SJCRH30 (cell line): ENCODE data around the gene ALDOA. TPM values are rescaled to one million over a fixed set of nuclear protein-coding genes. Genes with fewer than 3 reads are reported as not detected.
"Not testable (repeated sequence)": the region's sequence is repeated elsewhere in the genome, so short reads cannot be mapped to it uniquely, and the experiment has no call there.

Experiments
- DNase-seq, 2 experiments: peaks; one replicate each; pipeline ENCODE4 v3.0.0-alpha.2; 2015 to 2020
- H3K27ac ChIP-seq: fragments of 250-450 bp; sonication (Bioruptor Pico); 2 replicates; pipeline ENCODE4 v1.5.1; 2020; ENCODE audit warnings: mild to moderate bottlenecking, moderate library complexity
- H3K27me3 ChIP-seq: fragments of 250-450 bp; sonication (Bioruptor Pico); 2 replicates; pipeline ENCODE4 v1.5.1; 2020; ENCODE audit warnings: mild to moderate bottlenecking, moderate library complexity
- H3K36me3 ChIP-seq: fragments of 250-450 bp; sonication (Bioruptor Pico); 2 replicates; pipeline ENCODE4 v1.5.1; 2020; ENCODE audit warnings: mild to moderate bottlenecking, moderate library complexity
- H3K4me1 ChIP-seq: fragments of 250-450 bp; sonication (Bioruptor Pico); 2 replicates; pipeline ENCODE4 v1.5.1; 2020; ENCODE audit warnings: mild to moderate bottlenecking, moderate library complexity
- H3K4me3 ChIP-seq: fragments of 250-450 bp; sonication (Bioruptor Pico); 2 replicates; pipeline ENCODE4 v1.5.1; 2020; ENCODE audit warnings: mild to moderate bottlenecking, moderate library complexity
- H3K9me3 ChIP-seq: fragments of 250-450 bp; sonication (Bioruptor Pico); replicated peaks from 2 replicates; pipeline ENCODE4 v1.5.1; 2020; ENCODE audit warnings: mild to moderate bottlenecking, moderate library complexity
- total RNA-seq: library from RNA; depleted of rRNA; stranded (reverse); fragments of >200 nt; shearing (Covaris generic); gene quantifications from 2 replicates; pipeline ENCODE4 v1.2.3, GENCODE V29; 2014

The ALDOA gene
- total RNA-seq, 1 experiment from 2014 or later = 646 TPM

DNA sequence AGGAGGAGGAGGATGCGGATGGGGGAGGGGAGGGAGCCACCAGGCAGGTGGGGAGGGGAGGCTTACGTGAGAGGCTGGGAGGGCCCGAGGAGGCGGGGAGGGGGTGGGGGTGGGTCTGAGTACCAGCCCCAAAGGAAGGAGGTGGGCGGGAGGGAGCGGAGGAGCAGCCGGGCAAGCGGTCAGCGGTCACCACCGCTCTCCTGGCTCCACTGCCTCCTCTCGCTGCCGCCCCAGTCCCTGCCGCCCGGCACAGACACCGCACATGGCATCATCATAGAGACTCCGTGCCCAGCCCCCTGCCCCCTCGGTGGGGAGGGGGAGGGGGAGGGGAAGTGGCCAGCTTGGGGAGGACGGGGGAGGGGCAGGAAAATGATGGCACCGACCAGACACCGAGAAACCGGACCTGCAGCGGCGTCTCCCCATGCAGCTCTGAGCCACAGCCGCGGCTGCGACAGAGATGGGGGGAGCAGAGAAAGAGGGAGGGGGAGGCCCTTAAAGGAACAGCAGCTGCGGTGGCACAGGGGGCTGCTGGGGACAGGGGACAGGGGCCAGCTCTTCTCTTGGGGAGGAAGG, 34.6 kb upstream of the ALDOA start, which contains the start of gene TLCD3B:
TLCD3B (minus strand) TSS at position 431 of the 573 bp plus-strand sequence. CDS start 744 bp downstream, outside the sequence.
- peaks cover 6% of the 10 kb centered on the region; the same call in 1 of the 2 replicates for H3K27me3 ChIP-seq
- H3K4me3 ChIP-seq = peak within 1 kb of the TSS; percentile 22; the same call in 1 of the 2 replicates
- H3K36me3 ChIP-seq = no peaks in the 10 kb centered on the region
- H3K27ac ChIP-seq = no peak within 1 kb of the TSS
- H3K4me1 ChIP-seq = peaks cover 18% of the 10 kb centered on the region
- H3K9me3 ChIP-seq = no peaks in the 10 kb centered on the region
- no peak for DNase-seq

DNA sequence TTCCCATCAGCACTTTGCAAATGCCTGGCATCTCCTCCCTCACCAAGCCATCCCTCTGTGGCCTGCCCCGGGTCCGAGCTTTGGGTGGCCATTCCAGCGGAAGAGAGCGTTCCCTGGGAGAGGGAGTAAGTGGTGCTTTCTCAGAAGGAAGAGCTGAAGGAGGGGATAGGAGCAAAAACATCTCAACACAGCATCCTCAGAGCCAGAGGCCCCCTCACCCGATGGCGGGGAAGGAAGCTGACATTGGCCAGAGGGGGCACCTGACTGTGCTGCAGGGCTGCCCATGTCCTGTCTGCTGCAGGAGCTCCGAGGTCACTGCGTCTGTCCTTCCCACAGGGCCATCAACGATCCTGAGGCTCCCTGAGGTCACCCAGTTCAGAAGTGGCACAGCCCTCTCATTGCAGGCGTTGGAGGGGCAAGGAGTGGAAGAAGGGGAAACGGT, 34.1 kb upstream of the ALDOA start:
- no peaks in the 10 kb centered on the region for H3K9me3 ChIP-seq
- H3K4me1 ChIP-seq = peaks cover 18% of the 10 kb centered on the region
- DNase-seq = no peak
- no peak overlapping the region for H3K27ac ChIP-seq
- no peaks in the 10 kb centered on the region for H3K36me3 ChIP-seq
- H3K27me3 ChIP-seq = peaks cover 6% of the 10 kb centered on the region; the same call in 1 of the 2 replicates
- peak overlapping the region; percentile 22; the same call in 1 of the 2 replicates for H3K4me3 ChIP-seq

DNA sequence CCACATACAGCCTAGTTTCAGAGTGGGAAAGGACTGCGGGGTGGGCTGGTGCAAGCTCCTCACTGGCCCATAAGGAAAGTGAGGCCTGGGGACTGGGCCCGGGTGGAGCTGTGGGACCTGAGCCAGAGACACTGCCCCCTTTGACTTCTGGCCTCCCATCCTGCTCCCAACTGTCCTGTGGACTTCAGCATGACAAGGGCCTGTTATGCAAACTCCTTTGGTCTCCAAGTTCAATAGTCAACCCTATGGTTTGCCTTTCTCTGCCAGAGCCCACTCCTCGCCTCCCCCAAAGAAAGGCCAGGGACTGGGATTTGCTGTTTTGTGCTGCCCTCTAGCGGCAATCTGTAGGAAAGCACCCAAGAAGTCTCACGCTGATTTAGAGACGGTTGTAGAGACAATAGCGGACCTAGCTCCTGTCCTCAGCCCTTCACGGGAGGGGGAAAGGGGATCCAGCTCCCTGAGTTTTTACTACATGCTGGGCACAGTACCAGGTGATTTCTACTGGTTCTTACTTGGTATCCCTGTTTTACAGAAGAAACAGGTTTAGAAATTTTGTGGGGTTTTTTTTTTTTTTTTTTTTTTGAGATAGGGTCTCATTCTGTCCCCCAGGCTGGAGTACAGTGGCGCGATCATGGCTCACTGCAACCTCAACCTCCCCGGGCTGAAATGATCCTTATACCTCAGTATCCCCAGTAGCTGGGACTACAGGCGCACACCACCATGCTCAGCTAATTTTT, 33.3 kb upstream of the ALDOA start:
- H3K27ac ChIP-seq = no peak overlapping the region
- DNase-seq = peak; percentile 61 to 85

DNA sequence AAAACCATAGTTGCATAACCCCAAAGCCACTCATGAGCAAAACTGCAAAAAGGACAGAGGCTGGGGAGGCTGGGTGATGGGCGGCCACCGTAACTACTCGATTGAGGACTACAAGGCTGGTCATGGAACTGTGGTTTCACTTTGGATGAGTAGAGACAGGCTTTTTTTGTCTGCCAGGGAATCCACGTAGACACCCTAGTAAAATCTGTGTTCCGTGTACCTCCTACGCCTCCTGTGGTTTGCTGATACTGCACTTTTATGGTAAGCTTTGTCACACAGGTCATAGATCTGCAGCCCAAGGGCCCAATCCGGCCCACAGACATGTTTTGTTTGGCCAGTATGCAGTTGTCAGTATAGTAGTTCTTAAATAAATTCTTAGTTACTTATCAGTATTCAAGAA, 32.3 kb upstream of the ALDOA start:
- H3K27ac ChIP-seq = no peak overlapping the region
- H3K36me3 ChIP-seq = no peaks in the 10 kb centered on the region
- no peak overlapping the region for H3K4me3 ChIP-seq
- DNase-seq = no peak
- H3K27me3 ChIP-seq = peaks cover 6% of the 10 kb centered on the region; the same call in 1 of the 2 replicates
- H3K4me1 ChIP-seq = peaks cover 9% of the 10 kb centered on the region
- no peaks in the 10 kb centered on the region for H3K9me3 ChIP-seq

More for the DNA sequence above, 33.3 kb upstream of the ALDOA start:
- Histone ChIP-seq H3K27me3 (peaks cover 6% of the 10 kb centered on the region; the same call in 1 of the 2 replicates), H3K36me3 (no peaks in the 10 kb centered on the region), H3K4me1 (peaks cover 14% of the 10 kb centered on the region), H3K9me3 (no peaks in the 10 kb centered on the region), H3K4me3 (no peak overlapping the region)

DNA sequence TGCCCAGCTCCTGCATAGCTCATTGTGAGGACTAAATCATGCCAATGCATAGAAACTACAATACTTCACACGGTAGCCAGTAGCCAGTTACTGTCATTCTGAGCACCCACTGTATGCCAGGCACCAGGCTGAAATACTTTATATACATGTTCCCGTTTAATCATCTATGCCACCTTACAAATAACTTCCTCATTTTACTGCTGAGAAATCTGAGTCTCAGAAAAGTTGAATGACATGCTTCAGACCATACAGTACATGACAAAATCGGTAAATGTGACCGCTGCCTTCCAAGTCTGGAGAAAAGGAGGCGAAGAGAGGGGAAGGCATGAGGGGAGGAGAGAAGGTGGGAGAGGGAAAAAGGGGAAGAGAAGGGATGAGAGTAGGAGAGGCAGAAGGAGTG, 25.3 kb upstream of the ALDOA start:
- no peak overlapping the region for H3K4me3 ChIP-seq
- H3K27ac ChIP-seq = no peak overlapping the region
- H3K9me3 ChIP-seq = no peaks in the 10 kb centered on the region
- no peaks in the 10 kb centered on the region for H3K4me1 ChIP-seq
- no peaks in the 10 kb centered on the region for H3K36me3 ChIP-seq
- H3K27me3 ChIP-seq = no peaks in the 10 kb centered on the region; the same call in none of the 2 replicates
- DNase-seq = no peak

DNA sequence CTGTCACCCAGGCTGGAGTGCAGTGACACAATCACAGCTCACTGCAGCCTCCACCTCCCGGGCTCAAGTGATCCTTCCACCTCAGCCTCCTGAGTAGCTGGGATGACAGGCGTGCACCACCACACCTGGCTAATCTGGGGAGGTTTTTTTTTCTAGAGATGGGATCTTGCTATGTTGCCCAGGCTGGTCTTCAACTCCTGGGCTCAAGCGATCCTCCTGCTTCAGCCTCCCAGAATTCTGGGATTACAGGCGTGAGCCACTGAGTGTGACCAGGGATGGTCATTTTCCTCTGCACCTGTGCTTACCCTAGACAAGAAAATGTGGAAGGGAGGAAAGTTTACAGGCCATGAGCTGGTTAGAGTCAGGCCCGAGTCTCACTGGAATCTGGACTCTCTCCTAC, 24.9 kb upstream of the ALDOA start:
- H3K4me3 ChIP-seq, H3K27me3 ChIP-seq, H3K27ac ChIP-seq, H3K4me1 ChIP-seq, H3K9me3 ChIP-seq, DNase-seq, H3K36me3 ChIP-seq: not testable (repeated sequence)

DNA sequence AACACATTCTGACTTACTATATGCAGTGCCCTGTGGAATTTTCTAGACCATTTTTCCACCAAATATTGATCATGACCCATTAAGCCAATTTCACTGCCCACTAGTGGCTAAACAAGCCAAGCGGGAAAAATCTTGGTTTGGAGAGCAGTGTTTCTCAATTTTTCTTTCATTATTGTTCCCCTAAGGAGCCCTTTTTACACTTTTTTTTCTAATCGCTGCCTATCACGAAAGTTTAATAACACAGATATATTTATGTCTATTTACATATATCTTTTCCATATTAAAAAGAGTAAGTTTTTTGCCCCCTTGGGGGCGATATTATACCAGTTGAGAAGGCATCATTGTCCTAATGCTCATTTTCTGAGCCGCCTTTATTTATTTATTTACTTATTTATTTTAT, 23.7 kb upstream of the ALDOA start:
- H3K4me3 ChIP-seq = no peak overlapping the region
- no peaks in the 10 kb centered on the region for H3K9me3 ChIP-seq
- H3K27ac ChIP-seq = no peak overlapping the region
- H3K4me1 ChIP-seq = no peaks in the 10 kb centered on the region
- H3K36me3 ChIP-seq = no peaks in the 10 kb centered on the region
- no peaks in the 10 kb centered on the region; the same call in none of the 2 replicates for H3K27me3 ChIP-seq
- peak in 1 of 2 experiments; percentile 47 for DNase-seq

DNA sequence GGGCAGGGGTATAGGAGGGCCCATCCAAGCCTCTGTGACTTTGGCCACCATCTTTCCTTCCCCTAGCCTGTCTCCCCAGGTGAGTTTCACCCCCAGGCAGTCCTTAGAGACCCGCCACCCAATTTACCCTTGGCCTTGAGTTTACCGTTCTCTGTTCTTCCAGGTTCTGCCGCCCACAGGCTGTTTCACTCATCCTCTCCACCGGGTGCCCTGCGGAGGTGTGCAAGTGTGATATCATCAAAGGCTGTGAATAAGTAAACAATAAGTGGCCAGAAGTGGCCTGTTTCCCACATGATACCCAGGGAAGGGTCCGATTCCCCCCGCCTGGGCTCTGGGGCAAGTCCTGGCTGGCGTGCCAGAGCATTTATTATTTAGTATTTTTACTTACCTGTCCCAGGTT, 19.4 kb upstream of the ALDOA start:
- no peak for DNase-seq
- H3K27me3 ChIP-seq = no peaks in the 10 kb centered on the region; the same call in none of the 2 replicates
- H3K4me1 ChIP-seq = no peaks in the 10 kb centered on the region
- H3K9me3 ChIP-seq = no peaks in the 10 kb centered on the region
- H3K27ac ChIP-seq = no peak overlapping the region
- H3K36me3 ChIP-seq = no peaks in the 10 kb centered on the region
- H3K4me3 ChIP-seq = no peak overlapping the region

DNA sequence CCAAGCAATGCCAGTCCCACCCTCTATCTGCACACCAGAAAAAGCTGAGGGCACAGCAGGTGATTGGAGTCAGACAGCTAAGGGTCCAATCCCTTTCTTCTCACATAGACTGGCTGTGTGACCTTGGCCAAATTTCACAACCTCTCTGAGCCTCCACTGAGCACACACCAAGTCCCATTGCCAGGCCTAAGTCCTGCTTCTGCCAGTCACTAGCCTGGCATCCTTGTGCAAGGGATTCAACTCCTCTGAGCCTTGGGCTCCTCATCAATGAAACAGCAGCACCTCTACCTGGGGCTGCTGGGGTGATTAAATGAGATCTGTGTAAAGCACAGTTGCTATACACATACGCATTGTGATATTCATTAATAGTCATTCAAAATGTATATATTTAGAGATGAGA, 19.0 kb upstream of the ALDOA start:
- Histone ChIP-seq H3K27me3 (no peaks in the 10 kb centered on the region; the same call in none of the 2 replicates), H3K36me3 (no peaks in the 10 kb centered on the region), H3K9me3 (no peaks in the 10 kb centered on the region), H3K4me3 (no peak overlapping the region), H3K27ac (no peak overlapping the region), H3K4me1 (no peaks in the 10 kb centered on the region)
- no peak for DNase-seq

DNA sequence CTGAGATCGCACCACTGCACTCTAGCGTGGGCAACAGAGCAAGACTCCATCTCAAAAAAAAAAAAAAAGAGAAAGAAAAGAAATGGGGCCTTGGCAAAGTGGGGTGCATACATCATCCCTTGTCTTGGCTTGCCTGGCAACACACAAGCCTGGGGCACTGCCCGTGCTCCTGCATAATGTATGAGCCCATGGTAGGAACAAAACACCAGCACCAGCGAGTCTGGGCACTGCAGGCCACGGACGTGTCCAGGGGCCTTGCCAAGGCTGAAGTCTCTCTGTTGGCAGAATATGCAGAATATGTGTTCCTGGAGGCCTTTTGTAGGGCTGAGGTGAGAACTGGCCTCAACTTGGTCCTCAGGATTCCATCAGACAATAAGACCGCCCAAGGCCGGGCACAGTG, 15.7 kb upstream of the ALDOA start:
- H3K36me3 ChIP-seq = no peaks in the 10 kb centered on the region
- no peak overlapping the region for H3K4me3 ChIP-seq
- no peak for DNase-seq
- H3K4me1 ChIP-seq = no peaks in the 10 kb centered on the region
- H3K27ac ChIP-seq = no peak overlapping the region
- H3K9me3 ChIP-seq = no peaks in the 10 kb centered on the region
- H3K27me3 ChIP-seq = no peaks in the 10 kb centered on the region

DNA sequence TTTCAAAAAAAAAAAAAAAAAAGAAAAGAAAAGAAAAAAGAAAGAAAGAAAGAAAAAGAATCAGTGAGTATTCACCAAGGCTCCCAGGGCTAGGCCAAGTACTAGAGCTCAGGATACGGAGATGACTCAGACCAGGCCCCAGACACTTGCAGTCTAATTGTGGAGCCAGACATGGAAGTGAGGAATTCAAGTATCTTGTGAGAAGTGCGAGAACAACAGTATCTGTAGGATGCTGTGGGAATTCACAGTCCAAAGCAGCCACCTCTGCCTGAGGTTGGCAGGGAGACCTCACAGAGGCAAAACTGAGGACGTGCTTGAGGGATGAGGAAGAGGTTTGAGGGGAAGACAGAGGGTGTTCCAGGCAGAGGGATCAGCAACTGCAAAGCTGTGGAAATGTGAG, 14.0 kb upstream of the ALDOA start:
- Histone ChIP-seq H3K4me1 (no peaks in the 10 kb centered on the region), H3K9me3 (no peaks in the 10 kb centered on the region), H3K36me3 (no peaks in the 10 kb centered on the region), H3K27ac (no peak overlapping the region), H3K4me3 (no peak overlapping the region), H3K27me3 (no peaks in the 10 kb centered on the region)
- DNase-seq = no peak

DNA sequence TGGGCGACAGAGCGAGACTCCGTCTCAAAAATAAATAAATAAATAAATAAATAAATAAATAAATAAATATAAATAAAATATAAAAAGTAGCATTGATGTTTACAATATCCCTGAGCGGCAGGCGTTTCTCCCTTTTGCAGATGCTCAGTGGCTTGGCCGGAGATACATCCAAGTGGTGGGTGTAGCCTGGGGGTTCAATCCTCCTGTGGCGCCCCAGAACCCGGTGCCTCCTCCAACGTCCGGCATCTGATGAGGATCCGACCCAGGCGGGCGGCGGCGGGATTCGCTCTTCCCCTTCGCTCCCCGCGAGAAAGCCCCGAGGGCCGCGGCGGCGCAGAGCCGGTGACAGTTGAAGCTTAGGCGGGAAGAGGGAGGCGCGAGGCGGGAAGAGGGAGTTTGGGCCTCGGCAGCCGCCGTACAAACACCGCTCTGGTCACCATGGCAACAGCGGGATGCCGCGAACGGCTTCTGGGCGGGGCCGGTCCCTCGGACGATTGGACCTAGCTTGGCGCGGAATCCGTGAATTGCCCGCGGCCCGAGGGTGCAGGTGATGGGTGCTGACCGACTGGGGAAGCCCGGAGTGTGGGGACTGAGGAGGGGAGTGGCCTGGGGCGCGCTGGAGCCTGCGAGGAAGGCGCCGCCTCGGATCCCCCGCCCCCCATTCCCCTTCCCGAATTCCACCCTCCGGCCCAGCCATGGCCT, 12.7 kb upstream of the ALDOA start:
- H3K27ac ChIP-seq = peak overlapping the region; percentile 56
- DNase-seq = peak; percentile 91 to 92
- no peaks in the 10 kb centered on the region for H3K27me3 ChIP-seq
- H3K9me3 ChIP-seq = no peaks in the 10 kb centered on the region
- no peaks in the 10 kb centered on the region for H3K36me3 ChIP-seq
- no peaks in the 10 kb centered on the region for H3K4me1 ChIP-seq
- H3K4me3 ChIP-seq = peak overlapping the region; percentile 77

DNA sequence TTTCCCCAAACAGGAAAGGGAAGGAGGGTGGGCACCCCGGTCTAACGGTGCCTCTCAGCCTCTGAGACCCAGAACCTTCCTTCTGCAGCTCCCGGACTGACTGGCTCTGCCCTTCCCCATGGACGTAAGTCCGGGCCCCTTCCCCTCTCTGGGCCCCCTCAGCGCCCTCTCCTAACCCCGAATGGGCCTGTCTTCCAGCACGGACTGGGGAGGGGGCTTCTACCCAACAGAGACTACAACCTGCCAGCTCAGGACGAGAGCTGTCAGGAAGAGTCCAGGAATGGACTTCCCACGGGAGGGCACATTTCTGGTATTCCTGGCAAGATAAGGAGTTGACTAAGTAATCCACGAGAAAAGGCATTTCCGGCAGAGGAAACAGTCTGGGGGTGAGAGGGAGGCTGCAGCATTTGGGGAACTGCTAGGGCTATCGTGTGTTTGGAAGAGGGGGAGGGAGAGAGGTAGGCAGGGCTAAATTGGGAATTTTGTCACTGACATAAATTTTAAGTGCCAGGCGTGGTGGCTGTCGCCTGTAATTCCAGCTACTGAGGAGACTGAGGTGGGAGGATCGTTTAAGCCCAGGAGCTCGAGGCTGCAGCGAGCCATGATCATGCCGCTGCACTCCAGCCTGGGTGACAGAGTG, 12.1 kb upstream of the ALDOA start:
- Histone ChIP-seq H3K9me3 (no peaks in the 10 kb centered on the region), H3K4me1 (no peaks in the 10 kb centered on the region), H3K36me3 (no peaks in the 10 kb centered on the region), H3K4me3 (peak overlapping the region; percentile 77), H3K27ac (no peak overlapping the region; the same call in 1 of the 2 replicates), H3K27me3 (no peaks in the 10 kb centered on the region)
- DNase-seq = peak; percentile 37 to 50

DNA sequence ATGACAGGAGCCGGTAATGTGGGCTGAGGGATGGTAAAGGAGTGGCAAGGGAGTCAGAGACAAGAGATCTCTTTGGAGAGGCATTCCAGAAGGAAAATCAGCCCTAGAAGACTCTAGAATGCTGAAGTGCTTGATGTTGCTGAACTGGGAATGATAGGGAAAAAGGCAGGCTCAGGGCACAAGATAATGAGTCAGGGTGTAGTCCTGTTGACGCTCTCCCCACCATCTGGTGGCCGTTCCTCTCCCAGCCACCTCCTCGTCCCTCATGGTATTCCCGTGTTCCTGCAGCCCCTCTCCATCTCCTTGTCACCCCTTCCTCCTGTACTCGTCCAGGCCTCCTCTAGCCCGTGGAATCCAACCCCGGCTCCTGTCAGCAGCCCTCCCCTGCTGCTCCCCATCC, 11.1 kb upstream of the ALDOA start:
- no peak for DNase-seq

More for the DNA sequence above, 11.1 kb upstream of the ALDOA start:
- H3K27ac ChIP-seq = no peak overlapping the region
- no peaks in the 10 kb centered on the region for H3K9me3 ChIP-seq
- no peaks in the 10 kb centered on the region for H3K36me3 ChIP-seq
- H3K27me3 ChIP-seq = no peaks in the 10 kb centered on the region
- H3K4me1 ChIP-seq = no peaks in the 10 kb centered on the region
- H3K4me3 ChIP-seq = no peak overlapping the region
